Progenitor cell of endocrine pancreas (in vitro differentiated cells): Measurements from ENCODE around the gene BLOC1S6. TPM values are rescaled to one million over a fixed set of nuclear protein-coding genes. Genes with fewer than 3 reads are reported as not detected.

ENCODE experiments used
- DNase-seq: peaks from one replicate; pipeline ENCODE4 v3.0.0; 2021; ENCODE audit warnings: low spot score; ENCODE audit not compliant: unreplicated experiment
- H3K27ac Mint-ChIP-seq: 2 replicates; pipeline ENCODE4 v1.8.0; 2021; ENCODE audit warnings: mild to moderate bottlenecking, moderate library complexity, mixed read lengths
- H3K27me3 Mint-ChIP-seq: 2 replicates; pipeline ENCODE4 v1.8.0; 2021; ENCODE audit warnings: mixed read lengths
- H3K36me3 Mint-ChIP-seq: 2 replicates; pipeline ENCODE4 v1.8.0; 2022; ENCODE audit warnings: mixed read lengths; ENCODE audit not compliant: insufficient read depth
- H3K4me1 Mint-ChIP-seq: 2 replicates; pipeline ENCODE4 v1.8.0; 2021; ENCODE audit warnings: low read depth, mixed read lengths
- H3K4me3 Mint-ChIP-seq: 2 replicates; pipeline ENCODE4 v1.8.0; 2021; ENCODE audit warnings: low read depth, mild to moderate bottlenecking, moderate library complexity, mixed read lengths
- H3K9me3 Mint-ChIP-seq: 2 replicates; pipeline ENCODE4 v1.8.0; 2021; ENCODE audit warnings: low read depth, mixed read lengths
- total RNA-seq: library from RNA; stranded (reverse); gene quantifications from 2 replicates; pipeline ENCODE4 v1.2.1, GENCODE V29; 2021
- TF ChIP-seq, protein P1 (sequence below): fragments of 200-600 bp; sonication (generic); IDR thresholded peaks from one replicate; pipeline ENCODE4 v1.5.0; 2021; ENCODE audit warnings: antibody characterized with exemption, mild to moderate bottlenecking; ENCODE audit not compliant: unreplicated experiment

Gene BLOC1S6
- total RNA-seq, 1 donor from 2014 or later = 45.8 TPM

DNA sequence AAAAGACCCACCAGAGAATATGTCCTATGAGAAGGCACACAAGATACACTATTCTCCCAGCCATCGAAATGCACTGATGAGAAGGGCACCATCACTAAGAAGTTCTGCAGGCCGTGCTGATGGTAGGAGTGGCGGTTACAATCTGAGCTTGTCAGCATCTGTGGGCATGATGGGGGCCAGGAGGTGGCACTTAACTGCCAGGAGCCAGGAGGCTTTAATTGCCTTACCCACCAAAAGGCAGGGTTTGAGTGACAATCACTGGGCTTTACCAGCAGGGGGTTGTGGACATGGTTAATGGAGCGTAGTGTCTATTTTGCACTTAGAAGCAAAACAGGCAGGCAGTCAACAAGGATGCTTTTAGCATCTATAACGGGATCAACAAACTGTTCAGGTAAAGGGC, 31.6 kb downstream of the BLOC1S6 start:
- TF ChIP-seq, protein P1, sequence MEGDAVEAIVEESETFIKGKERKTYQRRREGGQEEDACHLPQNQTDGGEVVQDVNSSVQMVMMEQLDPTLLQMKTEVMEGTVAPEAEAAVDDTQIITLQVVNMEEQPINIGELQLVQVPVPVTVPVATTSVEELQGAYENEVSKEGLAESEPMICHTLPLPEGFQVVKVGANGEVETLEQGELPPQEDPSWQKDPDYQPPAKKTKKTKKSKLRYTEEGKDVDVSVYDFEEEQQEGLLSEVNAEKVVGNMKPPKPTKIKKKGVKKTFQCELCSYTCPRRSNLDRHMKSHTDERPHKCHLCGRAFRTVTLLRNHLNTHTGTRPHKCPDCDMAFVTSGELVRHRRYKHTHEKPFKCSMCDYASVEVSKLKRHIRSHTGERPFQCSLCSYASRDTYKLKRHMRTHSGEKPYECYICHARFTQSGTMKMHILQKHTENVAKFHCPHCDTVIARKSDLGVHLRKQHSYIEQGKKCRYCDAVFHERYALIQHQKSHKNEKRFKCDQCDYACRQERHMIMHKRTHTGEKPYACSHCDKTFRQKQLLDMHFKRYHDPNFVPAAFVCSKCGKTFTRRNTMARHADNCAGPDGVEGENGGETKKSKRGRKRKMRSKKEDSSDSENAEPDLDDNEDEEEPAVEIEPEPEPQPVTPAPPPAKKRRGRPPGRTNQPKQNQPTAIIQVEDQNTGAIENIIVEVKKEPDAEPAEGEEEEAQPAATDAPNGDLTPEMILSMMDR = peak; percentile 21
- H3K4me1 Mint-ChIP-seq = no peaks in the 10 kb centered on the region
- no peaks in the 10 kb centered on the region for H3K36me3 Mint-ChIP-seq
- H3K27me3 Mint-ChIP-seq = peaks cover 15% of the 10 kb centered on the region
- peaks cover 4% of the 10 kb centered on the region for H3K9me3 Mint-ChIP-seq
- no peak overlapping the region for H3K4me3 Mint-ChIP-seq
- H3K27ac Mint-ChIP-seq = no peak overlapping the region
- no peak for DNase-seq

DNA sequence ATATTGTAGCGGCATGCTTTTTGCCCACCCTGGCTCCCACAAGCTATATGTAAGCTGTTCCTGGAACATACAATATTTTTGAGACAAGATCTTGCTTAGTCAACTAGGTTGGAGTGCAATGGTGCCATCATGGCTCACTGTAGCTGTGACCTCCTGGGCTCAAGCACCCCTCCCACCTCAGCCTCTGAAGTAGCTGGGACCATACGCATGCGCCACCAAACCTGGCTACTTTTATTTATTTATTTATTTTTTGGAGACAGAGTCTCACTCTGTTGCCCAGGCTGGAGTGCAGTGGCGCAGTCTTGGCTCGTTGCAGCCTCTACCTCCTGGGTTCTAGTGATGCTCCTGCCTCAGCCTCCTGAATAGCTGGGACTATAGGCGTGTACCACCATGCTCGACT, 41.0 kb downstream of the BLOC1S6 start:
- TF ChIP-seq, protein P1 = no peak
- H3K4me3 Mint-ChIP-seq = no peak overlapping the region
- no peak overlapping the region for H3K27ac Mint-ChIP-seq
- H3K27me3 Mint-ChIP-seq = peaks cover 29% of the 10 kb centered on the region
- peaks cover 21% of the 10 kb centered on the region for H3K9me3 Mint-ChIP-seq
- no peaks in the 10 kb centered on the region for H3K4me1 Mint-ChIP-seq
- H3K36me3 Mint-ChIP-seq = peaks cover 5% of the 10 kb centered on the region
- no peak for DNase-seq

DNA sequence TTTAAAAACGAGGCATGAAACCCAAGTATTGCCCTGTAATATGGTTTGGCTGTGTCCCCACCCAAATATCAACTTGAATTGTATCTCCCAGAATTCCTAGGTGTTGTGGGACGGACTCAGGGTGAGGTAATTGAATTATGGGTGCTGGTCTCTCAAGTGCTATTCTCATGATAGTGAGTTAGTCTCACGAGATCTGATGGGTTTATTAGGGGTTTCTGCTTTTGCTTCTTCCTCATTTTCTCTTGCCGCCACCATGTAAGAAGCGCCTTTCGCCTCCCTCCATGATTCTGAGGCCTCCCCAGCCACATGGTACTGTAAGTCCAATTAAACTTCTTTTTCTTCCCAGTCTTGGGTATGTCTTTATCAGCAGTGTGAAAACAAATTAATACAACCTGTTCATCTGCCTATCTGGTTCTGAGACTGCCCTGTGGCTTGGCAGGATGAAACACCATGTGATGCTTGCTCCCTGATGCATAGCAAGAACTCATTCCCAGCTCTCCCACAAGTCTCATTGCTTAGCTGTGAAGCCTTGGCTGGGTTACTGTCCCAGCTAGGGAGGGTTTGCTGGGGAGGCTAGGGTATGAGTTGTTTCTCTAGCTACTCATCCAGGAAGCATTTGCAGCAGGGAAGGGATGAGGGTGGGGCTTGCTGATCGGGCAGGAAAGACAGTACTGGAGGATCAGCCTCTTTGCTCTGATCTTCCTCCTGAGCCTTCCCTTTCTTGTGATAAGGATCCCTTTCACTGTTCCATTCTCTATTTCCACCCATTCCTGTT, 43.9 kb downstream of the BLOC1S6 start:
- H3K27me3 Mint-ChIP-seq = peaks cover 26% of the 10 kb centered on the region
- TF ChIP-seq, protein P1 = no peak
- peaks cover 4% of the 10 kb centered on the region for H3K4me1 Mint-ChIP-seq
- no peak overlapping the region for H3K27ac Mint-ChIP-seq
- no peak for DNase-seq
- H3K4me3 Mint-ChIP-seq = no peak overlapping the region
- H3K36me3 Mint-ChIP-seq = peaks cover 3% of the 10 kb centered on the region
- peaks cover 14% of the 10 kb centered on the region for H3K9me3 Mint-ChIP-seq

DNA sequence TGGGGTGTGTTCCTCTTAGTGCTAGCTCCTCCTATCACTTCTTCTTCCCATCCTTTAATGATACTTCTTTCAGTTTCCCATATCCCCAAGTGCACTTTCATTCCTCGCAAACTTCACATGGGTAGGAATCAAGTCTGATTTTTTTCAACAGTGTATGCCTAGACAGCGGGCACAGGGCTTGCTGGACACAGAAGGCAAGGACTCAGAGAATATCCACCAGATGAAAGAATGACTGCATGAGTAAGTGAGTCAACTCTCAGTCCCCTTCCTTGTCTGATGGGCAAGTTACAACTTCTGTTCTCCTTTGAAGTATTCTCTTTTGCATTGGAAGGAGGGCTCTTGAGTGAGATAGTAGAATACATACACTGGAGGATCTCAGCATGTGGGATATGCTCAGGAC, 44.6 kb downstream of the BLOC1S6 start:
- TF ChIP-seq, protein P1 = no peak
- Mint-ChIP-seq H3K36me3 (peaks cover 2% of the 10 kb centered on the region), H3K27me3 (peaks cover 26% of the 10 kb centered on the region), H3K9me3 (peaks cover 8% of the 10 kb centered on the region), H3K4me1 (peaks cover 4% of the 10 kb centered on the region), H3K27ac (no peak overlapping the region), H3K4me3 (no peak overlapping the region)
- no peak for DNase-seq

DNA sequence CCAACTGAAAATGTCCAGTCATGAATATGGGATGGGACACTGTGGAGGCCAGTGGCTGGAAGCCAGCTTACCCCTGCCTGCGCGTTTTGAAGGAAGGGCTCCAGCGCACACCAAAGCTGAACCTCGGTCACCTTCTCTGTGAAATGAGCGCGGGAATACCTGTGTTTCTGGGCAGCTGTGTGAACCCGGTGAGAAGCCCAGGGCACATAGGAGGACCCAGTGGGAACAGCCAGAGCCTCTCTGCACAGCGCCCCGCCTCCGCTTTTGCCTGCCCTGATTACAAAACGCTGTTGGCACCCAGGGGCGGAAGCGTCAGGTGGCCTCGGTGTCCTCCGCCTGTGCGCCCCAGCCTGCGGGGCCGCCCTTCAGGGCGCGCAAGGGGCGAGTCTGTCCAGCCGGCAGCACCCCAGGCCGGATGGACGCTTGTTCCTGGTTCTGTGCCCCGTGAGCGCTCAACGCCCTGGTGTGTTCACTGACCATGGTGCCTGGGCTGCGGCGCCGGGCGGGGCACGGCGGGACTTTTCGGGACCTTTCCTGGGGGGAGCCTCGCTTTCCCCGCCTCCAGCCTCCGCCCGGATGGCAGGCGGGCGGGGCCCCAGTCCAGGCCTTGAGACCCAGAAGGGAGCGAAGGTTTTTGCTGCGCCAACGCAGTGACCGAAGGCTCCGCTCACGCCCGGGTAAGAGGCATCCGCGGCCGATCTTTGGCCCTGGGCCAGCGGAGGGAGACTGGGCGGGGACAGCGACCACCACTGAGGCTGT, 47.4 kb downstream of the BLOC1S6 start, which contains the start of gene SQOR:
Gene SQOR, plus strand, starts transcription at position 598 of the 759 bp plus-strand sequence. CDS start 23,895 bp downstream, outside the sequence.
- Mint-ChIP-seq H3K27me3 (peaks cover 40% of the 10 kb centered on the region), H3K9me3 (no peaks in the 10 kb centered on the region), H3K36me3 (no peaks in the 10 kb centered on the region), H3K4me1 (peaks cover 7% of the 10 kb centered on the region), H3K4me3 (peak within 1 kb of the TSS; percentile 94), H3K27ac (peak within 1 kb of the TSS; percentile 97)
- TF ChIP-seq, protein P1 = no peak
- DNase-seq = peak; percentile 43
